HG02870 (cell line): ENCODE data around the gene STYXL1.

Experiments
- ATAC-seq: cut with Tn5 transposase; IDR thresholded peaks from one replicate; pipeline ENCODE4 v1.9.1; 2021; ENCODE audit warnings: mild to moderate bottlenecking, moderate library complexity; ENCODE audit not compliant: unreplicated experiment

The STYXL1 gene

DNA sequence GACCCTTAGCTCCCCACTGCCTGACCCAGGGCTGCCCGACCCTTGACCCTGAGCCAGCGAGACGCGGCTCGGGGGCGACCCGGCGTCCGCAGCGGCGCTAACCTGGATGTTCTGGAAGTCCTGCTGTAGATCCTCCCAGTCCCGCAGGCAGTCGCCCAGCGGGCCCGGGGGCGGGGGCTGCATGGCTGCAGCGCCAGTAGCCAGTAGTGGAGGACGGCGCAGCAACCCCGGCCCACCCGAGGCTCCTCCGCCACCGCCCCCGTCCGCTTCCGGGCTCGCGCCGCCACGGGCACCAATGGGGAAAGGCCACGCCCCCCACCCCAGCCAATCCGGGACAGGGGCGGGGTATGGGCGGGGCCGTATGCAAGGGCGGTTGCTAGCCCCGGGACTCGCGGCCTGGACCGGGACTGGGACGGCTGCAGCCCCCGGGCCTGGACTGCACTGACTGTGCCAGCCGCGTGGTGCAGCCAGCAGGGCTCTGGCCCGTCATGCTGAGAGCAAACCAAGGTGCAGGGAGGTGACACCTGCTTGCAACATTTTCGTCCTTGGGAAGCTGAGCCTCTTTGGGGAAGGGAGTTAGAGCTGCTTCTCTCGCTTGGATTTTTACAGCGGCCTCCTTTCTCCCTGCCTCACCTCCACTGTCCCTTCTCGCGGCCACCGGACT lies 53.3 kb downstream of the STYXL1 start, which contains the start of gene TMEM120A:
Gene TMEM120A, minus strand, starts transcription at position 208 of the 664 bp plus-strand sequence. Its CDS starts 25 bp downstream, at position 183.
- ATAC-seq: peak; percentile 89

DNA sequence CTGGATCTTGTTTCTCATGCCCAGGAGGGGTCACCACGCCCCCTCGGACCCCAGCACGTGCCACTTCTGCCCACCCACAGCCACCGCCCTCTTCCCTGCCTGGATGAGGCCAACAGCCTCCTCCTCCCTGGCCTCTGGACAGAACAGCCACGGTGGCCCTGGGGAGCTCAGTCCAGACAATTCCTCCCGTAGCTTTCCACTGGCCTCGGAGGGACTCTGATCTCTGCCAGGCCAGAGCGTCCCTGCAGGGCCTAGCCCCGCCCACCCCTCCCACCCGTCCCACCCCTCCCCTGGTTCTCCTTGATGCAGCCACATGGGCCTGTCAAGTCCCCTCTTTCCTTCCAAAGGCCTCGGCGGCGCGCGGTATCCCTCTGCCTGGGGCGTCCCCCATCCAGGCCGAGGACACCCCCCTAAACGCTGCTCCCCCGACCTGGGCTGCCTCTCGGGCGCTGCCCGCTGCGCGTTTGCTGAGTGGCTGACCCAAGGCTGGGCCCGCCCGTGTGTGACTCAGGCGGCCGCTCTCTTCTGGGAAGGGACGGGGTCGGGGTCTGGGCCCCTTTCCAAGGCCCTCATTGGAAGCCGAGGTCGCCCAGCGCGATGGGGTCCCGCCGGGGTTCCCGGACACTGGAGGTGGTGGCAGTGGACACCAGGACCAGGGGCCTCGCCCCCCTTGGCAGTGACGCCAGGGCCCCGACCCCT lies 54.0 kb downstream of the STYXL1 start:
- ATAC-seq: peak; percentile 12

DNA sequence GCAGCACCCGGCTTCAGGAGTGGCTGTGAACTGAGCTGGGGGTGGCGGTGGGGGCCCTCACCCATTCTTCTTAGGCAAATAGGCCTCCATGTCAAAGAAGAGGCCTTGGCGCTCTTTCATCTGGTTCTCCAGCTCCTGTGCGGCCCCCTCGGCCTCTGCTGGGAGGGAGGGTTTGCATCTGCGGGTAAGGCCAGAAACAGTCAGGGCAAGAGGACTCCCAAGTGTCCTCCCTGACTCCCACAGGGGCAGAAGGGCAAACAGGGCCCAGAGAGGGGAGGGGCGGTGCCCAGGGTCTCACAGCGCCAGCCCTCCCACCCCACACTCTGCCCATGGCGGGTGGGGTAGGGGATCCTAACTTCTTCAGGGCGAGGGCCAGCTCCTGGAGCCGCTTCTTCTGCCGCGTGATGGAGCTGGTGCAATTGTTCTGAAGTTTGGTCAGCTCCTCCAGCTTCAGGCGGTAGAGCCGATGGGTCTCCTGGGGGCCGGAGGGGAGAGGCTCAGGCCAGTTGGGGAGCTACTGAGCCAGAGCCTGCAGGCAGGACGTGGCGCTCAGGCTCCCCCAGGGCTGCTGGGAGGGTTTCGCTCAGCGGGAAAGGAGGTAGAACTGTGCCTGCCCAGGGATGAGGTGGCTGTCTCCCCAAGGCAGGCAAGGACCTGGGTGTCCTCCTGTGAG lies 55.6 kb downstream of the STYXL1 start:
- ATAC-seq: no peak

DNA sequence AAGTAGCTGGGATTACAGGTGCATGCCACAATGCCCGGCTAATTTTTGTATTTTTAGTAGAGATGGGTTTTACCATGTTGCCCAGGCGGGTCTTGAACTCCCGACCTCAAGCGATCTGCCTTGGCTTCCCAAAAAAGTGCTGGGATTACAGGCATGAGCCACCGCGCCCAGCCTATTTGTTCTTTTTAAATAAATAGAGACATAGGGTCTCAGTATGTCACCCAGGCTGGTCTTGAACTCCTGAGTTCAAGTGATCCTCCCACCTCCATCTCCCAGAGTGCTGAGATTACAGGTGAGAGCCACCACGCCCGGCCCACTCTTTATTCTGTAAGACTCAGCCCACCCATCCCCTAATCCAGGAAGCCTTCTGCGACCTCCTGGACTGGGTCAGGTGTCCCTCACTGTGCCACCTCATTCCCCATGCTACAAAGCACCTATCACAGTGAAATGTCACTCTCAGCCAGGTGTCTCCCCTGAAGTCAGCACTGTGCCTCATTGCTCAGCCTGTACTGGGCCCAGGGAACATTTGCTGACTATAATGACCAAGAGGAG lies 56.2 kb downstream of the STYXL1 start:
- ATAC-seq: no peak

DNA sequence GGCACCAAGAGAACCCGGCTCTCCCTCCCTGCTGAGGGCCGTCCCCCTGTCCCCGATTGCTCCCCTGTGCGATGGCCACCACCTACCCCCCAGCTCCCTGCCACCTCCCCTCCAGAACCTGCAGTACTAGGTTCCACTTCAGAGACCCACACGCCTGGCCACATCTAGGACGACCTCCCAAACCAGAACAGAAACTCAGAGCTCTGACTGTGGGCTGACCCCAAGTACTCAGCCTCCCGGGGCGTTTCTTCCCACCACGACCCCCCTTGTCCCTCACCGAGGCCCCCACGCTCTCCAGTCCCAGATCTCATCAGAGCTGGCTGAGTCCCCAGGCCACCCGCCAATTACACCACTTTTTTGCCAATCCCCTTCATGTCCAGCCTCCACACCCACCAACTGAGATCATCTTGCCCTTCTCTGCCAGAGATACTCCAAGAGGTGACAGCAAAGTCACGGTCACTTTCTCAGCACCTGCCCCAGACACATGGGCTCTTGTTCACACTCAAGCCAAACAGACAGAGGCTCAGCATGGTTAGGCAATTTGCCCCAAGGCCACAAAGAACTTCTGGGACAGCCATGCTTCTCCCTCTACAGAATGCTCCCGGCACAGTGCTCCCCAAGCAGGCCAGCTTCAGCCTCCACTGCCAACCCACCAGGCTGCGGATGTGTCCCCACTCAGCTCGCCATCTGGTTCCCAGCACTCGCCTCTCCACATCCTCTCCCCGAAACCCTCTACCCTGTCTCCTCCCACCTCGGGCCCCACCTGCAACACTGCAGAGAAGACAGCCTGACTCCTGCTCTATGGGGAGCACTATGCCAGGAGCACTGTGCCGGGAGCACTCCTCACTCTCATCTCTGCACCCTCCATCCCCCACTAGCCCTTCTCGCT lies 58.1 kb downstream of the STYXL1 start:
- no peak for ATAC-seq

DNA sequence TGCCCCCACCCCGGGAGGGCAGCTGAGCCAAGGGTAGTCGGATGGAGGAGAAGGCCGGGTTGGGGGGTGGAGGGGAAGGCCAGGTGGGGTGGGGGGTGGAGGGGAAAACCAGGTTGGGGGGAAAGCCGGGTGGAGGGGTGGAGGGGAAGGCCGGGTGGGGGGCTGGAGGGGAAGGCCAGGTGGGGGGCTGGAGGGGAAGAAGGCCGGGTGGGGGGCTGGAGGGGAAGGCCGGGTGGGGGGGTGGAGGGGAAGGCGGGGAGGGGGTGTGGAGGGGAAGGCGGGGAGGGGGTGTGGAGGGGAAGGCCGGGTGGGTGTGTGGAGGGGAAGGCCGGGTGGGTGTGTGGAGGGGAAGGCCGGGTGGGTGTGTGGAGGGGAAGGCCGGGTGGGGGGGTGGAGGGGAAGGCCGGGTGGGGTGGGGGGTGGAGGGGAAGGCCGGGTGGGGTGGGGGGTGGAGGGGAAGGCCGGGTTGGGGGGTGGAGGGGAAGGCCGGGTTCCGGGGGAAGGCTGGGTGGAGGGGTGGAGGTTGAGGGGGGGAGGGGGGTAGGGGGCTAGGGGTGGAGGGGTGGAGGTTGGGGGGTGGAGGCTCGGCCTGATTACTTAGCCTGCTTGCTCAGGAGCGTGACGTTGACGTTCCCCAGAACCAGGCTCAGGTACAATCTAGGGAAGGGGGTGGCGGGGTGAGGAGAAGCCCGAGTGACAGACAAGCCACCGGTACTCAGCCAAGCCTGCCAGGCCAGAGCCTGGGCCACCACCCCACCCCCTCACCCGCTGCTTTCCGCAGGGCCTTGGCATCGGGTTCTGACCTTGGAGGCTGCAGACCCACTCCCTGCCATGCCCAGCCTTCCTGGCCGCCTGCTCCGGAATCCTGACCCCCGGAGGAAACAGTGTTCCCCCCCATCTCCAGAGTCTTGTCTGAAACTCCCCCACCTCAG lies 59.0 kb downstream of the STYXL1 start:
- no peak for ATAC-seq

DNA sequence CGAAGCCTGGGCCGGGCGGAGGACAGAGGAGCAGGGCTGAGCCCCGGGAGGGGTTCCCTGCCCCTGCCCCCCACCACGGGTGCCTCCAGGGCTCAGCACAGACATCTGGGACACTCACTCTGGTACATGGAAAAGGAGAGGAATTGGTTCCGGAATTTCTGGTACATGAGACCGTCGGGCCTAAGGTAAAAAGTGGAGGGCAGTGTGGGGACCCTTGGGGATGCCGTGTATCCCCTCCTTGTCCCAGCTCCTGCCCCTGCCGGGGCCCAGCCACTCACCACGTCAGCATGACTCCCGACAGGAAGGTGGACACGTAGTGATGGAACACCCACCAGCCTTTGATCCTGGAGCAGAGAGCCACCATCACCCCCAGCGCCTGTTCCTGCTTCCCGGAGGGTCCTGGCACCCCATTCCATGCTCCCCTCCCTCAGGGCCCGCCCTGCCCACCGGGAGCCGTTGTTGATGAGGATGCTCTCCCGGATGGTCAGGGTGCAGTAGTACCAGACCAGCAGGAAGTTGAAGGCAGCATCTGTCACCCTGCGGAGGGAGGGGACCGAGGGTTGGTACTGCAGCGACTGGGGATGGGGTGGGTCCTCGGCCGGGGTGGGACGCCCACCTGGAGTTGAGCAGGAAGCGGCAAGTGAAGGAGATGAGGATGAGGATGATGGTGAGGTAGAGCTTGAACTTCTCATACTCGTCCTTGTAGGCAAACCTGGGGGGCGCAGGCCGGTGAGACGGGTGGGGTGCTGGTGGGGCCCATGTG lies 59.8 kb downstream of the STYXL1 start:
- ATAC-seq: no peak

DNA sequence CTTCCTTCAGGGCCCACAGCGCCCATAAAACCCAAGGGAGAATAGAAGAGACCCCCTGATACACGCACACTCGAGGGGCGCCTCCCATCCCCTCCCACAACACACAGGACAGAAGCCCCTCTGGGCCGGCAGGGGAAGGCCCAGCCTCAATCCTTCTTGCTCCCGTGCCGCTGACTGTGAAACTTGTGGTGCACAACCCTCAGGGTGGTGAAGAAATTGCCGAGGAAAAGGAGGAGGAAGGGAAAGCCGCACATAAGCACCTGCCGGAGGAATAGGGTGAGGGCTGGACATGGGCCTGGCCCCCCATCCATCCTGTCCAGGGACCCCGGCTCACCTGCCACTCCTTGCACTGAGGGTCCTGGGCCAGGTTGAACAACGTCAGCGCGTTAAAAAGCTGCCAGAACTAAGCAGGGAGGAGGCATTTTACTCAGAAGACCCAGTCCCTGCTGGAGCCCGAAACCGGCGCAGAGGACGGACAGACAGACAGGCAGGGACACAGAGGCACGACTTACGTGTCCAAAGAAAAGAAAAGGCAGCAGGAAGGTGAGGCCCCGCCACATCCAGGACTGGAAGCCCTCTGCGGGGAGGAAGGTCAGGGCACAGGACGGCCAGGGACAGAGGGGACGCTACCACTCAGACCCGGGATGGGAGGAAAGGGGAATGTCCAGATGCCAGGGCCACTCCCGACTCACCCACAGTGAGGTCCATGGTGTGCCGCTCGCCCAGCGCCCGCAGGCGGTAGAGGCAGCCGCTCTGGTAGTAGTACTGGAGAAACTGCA lies 60.6 kb downstream of the STYXL1 start:
- ATAC-seq: no peak

DNA sequence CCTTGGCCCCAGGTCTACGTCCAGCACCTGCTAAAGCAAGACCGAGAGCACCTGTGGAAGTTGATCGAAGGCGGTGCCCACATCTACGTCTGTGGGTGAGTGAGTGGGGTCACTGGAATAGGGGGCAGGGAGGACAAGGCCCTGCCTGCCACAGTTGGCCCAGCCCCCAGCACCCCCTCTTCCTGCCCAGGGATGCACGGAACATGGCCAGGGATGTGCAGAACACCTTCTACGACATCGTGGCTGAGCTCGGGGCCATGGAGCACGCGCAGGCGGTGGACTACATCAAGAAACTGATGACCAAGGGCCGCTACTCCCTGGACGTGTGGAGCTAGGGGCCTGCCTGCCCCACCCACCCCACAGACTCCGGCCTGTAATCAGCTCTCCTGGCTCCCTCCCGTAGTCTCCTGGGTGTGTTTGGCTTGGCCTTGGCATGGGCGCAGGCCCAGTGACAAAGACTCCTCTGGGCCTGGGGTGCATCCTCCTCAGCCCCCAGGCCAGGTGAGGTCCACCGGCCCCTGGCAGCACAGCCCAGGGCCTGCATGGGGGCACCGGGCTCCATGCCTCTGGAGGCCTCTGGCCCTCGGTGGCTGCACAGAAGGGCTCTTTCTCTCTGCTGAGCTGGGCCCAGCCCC lies 61.5 kb downstream of the STYXL1 start:
- no peak for ATAC-seq

DNA sequence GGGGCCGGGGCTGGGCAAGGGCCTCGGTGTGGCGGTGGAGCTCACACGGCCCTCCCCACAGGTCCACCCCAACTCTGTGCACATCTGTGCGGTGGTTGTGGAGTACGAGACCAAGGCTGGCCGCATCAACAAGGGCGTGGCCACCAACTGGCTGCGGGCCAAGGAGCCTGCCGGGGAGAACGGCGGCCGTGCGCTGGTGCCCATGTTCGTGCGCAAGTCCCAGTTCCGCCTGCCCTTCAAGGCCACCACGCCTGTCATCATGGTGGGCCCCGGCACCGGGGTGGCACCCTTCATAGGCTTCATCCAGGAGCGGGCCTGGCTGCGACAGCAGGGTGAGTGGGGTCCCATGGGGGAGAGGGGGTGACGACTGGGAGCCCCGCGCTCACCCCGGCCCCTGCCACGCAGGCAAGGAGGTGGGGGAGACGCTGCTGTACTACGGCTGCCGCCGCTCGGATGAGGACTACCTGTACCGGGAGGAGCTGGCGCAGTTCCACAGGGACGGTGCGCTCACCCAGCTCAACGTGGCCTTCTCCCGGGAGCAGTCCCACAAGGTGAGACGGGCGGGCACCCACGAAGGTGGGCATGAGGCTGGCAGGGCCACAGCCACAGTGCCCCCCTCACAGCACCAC lies 62.2 kb downstream of the STYXL1 start:
- ATAC-seq: no peak

DNA sequence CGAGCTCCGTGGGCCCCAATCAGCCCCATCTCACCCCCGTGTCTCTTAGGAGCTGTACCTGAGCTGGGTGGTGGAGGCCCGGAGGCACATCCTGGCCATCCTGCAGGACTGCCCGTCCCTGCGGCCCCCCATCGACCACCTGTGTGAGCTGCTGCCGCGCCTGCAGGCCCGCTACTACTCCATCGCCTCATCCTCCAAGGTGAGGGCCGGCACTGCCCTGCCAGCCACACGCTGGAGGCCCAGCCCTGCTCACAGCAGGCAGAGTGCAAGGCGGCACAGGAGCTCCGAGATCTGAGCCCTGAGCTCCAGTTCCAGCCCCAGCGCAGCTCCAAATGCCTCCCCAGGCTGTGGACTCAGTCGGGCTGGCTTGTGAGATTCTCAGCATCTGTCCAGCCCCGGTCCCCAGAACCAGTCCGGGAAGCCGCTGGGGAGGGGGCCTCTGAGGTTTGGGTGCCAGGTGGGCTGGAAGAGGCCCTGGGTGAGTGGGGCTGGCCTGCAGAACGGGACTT lies 62.7 kb downstream of the STYXL1 start:
- no peak for ATAC-seq

DNA sequence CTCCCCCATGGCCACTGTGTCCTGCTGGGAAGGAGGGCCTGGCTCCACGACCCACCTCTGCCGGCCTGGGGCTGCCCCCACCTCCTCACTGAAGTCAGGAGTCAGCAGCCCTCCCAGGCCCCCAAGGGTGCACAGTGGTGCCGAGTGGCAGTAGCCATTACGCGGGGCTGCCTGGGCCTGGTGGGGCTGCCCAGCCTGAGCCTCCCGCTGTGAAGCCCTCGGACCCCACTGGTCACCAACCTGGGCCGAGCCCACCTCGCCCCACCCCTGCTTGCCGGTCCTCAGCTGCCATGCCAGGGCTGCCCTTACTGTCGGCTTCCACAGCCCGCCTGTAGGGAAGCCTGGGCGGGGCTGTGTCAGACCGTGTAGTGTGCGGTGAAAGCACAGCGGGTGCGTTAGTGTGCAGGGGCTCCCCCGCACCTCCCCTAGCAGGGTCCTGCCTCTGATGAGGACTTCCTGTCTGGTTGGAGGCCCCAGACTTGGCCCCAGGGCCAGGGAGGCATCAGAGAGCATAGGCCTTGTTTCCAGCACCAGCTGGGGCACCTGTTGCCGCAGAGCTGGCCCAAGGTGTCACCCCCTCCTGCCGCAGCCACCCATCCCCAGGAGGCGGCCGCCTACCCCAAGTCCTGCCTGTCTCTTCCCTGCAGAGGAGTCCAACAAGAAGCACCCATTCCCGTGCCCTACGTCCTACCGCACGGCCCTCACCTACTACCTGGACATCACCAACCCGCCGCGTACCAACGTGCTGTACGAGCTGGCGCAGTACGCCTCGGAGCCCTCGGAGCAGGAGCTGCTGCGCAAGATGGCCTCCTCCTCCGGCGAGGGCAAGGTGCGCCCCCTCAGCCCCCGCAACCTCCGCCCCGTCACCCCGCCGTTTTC lies 63.4 kb downstream of the STYXL1 start:
- ATAC-seq: no peak

DNA sequence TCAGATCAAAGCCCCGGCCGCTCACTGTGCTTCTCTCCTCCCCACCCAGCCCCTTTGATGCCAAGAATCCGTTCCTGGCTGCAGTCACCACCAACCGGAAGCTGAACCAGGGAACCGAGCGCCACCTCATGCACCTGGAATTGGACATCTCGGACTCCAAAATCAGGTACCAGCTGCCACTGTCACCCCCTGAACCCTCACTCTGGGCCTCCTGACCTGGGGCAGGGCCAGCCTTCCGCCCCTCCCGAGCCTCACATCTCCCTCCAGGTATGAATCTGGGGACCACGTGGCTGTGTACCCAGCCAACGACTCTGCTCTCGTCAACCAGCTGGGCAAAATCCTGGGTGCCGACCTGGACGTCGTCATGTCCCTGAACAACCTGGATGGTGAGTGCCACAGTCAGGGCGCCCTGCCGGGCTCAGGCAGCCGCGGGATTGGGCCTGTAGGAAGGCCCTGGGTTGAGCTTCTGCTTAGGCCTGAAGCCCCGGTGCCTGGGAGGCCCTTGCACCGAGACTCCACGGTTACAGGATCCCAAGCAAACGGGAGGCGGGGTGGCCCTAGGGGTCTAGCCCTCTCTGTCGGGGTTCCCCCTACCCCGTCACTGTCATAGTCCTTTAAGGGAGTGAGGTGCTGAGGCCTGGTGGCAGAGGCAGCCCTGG lies 64.2 kb downstream of the STYXL1 start:
- ATAC-seq: no peak

DNA sequence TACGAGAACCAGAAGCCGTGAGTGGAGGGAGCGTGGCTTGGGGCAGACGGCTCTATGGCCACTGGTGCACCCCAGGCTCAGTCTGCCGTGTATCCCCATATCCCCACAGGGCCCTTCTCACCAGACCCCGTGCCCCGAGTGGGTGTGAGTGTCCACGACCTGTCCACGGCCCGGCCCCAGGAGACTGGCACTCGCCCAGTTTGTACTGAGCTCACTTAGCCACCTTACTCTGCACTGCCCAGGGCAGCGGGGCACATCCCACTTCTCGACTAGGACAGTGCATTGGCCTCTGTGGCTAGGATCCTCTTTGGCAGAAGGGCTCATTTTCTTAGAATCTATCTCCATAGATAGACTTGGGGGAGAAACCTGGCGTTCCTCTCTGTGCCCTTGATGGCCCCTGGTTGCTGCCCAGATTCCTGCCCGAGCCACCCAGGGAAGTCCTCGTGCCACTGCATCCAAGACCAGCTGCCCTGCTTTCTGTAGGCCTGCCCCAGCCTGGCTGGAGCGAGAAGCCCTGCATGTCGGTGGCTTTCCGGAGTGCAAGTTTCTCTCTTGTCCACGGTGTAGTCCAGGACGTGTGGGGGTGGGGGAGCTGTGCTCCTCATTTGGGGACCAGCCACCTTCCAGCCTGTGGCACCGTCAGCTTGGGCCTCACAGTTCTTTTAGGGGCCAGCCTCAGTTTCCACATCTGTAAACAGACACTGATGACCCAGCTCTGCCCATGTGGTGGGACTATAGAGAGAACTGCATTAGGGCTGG lies 65.3 kb downstream of the STYXL1 start:
- ATAC-seq: no peak
